Mucosa of stomach (tissue), 1 donor: ENCODE measurements around the gene ZNF470.

Experiments used
- H3K27me3 ChIP-seq: one replicate; pipeline ENCODE4 v1.7.0; 2013; ENCODE audit warnings: mild to moderate bottlenecking, low read length; ENCODE audit not compliant: control insufficient read depth, insufficient read depth
- H3K36me3 ChIP-seq: one replicate; pipeline ENCODE4 v1.7.0; 2013; ENCODE audit warnings: low read length; ENCODE audit not compliant: control insufficient read depth, insufficient read depth
- H3K4me1 ChIP-seq: one replicate; pipeline ENCODE4 v1.7.0; 2013; ENCODE audit warnings: mild to moderate bottlenecking, low read length; ENCODE audit not compliant: control insufficient read depth, insufficient read depth
- H3K4me3 ChIP-seq: one replicate; pipeline ENCODE4 v1.7.0; 2013; ENCODE audit warnings: low read length
- H3K9ac ChIP-seq: one replicate; pipeline ENCODE4 v1.7.0; 2013; ENCODE audit warnings: mild to moderate bottlenecking, low read length, moderate library complexity
- H3K9me3 ChIP-seq: one replicate; pipeline ENCODE4 v1.7.0; 2013; ENCODE audit warnings: mild to moderate bottlenecking, low read length, moderate library complexity; ENCODE audit not compliant: control insufficient read depth
- donor health status: Pancreatic carcinoma.

ZNF470 gene

DNA sequence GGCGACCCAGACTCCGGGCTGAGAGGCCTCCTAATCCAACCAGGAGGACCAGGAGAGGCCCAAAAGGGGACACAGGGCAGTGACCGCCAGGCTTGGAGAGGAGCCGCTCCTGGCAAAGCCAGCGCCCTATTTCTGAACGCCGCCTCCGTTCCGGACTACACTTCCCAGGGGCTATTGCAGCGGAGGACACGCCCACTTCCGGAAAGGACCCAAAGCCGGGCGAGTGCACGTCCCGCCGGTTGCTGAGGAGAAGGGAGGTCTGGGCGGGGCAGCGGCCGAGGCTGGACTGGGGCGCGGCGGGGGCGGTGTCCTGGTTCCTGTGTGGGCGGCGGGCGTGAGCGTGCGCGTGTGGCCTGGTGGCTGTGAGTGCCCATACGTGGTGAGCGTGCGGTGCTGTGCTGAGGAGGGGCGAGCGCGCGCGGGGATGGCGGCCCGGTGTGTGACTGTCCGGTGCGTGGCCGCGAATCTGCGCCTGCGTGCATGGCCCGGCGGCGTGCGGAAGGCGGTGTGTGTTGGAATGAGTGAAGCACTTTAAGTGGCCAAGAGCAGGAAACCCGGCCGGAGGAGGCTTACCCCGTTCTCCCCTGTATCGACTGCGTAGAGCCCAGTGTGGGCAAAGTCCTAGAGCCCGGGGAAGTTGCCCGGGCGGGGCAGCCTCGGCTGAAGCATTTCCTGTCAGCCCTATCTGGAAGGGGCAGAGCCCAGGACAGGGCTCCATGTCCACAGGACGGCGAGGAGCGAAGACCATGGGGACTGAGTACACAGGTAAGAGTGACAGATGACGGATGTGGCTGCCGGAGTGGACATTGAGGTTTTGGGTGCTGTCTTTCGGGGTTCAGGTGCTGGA lies at the start of gene ZNF470:
TSS of gene ZNF470 (plus strand) at position 195 of the 847 bp plus-strand sequence. CDS start 2,844 bp downstream, outside the sequence.
- Histone ChIP-seq H3K4me1 (peaks cover 7% of the 10 kb centered on the region), H3K4me3 (peak within 1 kb of the TSS; percentile 93), H3K27me3 (no peaks in the 10 kb centered on the region), H3K36me3 (no peaks in the 10 kb centered on the region), H3K9ac (peak within 1 kb of the TSS; percentile 79), H3K9me3 (peaks cover 25% of the 10 kb centered on the region)

DNA sequence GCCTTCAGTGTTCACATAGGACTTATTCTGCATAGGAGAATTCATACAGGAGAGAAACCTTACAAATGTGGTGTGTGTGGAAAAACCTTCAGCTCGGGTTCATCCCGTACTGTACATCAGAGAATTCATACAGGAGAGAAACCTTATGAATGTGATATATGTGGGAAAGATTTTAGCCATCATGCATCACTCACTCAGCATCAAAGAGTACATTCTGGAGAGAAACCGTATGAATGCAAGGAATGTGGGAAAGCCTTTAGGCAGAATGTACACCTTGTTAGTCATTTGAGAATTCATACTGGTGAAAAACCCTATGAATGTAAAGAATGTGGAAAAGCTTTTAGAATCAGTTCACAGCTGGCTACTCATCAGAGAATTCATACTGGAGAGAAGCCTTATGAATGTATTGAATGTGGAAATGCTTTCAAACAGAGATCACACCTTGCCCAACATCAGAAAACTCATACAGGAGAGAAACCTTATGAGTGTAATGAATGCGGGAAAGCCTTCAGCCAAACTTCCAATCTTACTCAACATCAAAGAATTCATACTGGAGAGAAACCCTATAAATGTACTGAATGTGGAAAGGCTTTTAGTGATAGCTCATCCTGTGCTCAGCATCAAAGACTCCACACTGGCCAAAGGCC lies 41.9 kb upstream of the ZNF470 start:
- no peaks in the 10 kb centered on the region for H3K4me1 ChIP-seq
- H3K36me3 ChIP-seq = no peaks in the 10 kb centered on the region
- no peaks in the 10 kb centered on the region for H3K27me3 ChIP-seq
- peaks cover 20% of the 10 kb centered on the region for H3K9me3 ChIP-seq
- H3K9ac ChIP-seq = no peak overlapping the region
- H3K4me3 ChIP-seq = no peak overlapping the region

DNA sequence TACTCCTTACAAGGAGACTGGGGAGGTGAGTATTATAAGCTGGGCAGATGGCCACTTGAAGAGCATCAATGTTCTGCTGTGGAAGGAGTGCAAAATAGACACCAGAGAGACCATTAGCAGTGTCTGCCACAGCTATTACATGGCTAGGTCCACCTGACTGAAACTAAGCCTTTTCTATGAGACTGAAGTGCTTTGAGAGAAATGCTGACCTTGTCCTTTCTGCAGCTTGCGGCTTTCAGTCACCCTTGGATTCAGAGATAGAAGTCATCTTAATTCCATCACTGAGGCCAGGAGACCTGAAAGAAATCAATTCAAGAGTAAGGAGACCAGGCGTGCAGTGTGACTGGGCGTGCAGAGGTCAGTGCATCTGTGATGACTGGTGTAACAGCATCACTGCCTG lies 29.8 kb upstream of the ZNF470 start:
- peak overlapping the region; percentile 7 for H3K4me3 ChIP-seq
- H3K9ac ChIP-seq = no peak overlapping the region
- H3K9me3 ChIP-seq = peaks cover 8% of the 10 kb centered on the region
- no peaks in the 10 kb centered on the region for H3K27me3 ChIP-seq
- H3K36me3 ChIP-seq = no peaks in the 10 kb centered on the region
- H3K4me1 ChIP-seq = peaks cover 6% of the 10 kb centered on the region

DNA sequence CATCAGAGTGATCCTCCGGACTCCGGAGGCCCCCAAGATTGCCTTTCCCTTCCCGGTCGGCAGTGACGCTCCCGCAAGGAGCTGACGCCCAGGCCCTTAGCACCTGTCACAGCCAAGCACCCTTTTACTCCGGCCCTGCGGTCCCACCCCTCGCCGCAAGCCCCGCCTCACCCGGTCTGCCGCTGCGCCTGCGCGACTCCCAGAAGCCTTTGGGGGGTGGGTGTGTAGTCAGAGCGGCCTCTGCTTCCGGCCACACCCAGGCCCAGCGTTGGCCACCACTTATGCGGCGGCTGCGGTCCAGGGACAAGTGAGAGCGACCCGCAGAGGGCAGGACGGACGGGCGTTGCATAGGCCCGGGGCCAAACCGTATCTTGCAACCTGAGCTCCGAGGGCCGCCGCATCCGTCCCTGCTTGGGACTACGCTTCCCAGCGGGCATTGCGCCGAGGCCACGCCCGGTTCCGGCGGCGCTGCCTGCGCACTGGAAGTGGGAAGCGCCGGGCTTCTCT lies 29.0 kb upstream of the ZNF470 start:
- no peaks in the 10 kb centered on the region for H3K27me3 ChIP-seq
- H3K36me3 ChIP-seq = no peaks in the 10 kb centered on the region
- H3K4me1 ChIP-seq = peaks cover 6% of the 10 kb centered on the region
- peak overlapping the region; percentile 18 for H3K9ac ChIP-seq
- peaks cover 8% of the 10 kb centered on the region for H3K9me3 ChIP-seq
- H3K4me3 ChIP-seq = peak overlapping the region; percentile 7

DNA sequence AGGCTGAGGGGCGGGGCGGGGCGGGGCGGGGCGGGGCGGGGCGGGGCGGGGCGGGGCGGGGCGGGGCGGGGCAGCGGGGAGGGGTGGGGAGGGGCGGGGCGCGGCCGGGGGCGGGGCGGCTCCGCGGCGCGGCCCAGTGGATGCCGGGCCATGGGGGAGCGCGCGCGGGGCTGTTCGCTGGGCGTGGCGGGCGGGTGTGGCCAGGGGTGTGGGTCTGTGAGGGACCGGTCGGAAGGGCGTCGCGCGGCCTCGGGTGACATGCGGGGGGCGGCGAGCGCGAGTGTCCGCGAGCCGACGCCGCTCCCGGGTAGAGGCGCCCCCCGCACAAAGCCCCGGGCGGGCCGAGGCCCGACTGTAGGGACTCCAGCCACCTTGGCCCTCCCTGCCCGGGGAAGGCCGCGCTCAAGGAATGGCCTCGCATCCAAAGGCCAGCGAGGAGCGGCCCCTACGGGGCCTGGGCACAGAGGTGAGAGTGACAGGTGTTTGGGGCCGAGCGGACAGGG lies 28.5 kb upstream of the ZNF470 start, which contains the start of gene ZFP28:
TSS of gene ZFP28 (plus strand) at position 188 of the 503 bp plus-strand sequence. CDS start at position 259, 71 bp downstream.
- Histone ChIP-seq H3K9ac (peak within 1 kb of the TSS; percentile 18), H3K36me3 (no peaks in the 10 kb centered on the region), H3K4me3 (peak within 1 kb of the TSS; percentile 74), H3K4me1 (peaks cover 6% of the 10 kb centered on the region), H3K9me3 (peaks cover 9% of the 10 kb centered on the region), H3K27me3 (no peaks in the 10 kb centered on the region)

DNA sequence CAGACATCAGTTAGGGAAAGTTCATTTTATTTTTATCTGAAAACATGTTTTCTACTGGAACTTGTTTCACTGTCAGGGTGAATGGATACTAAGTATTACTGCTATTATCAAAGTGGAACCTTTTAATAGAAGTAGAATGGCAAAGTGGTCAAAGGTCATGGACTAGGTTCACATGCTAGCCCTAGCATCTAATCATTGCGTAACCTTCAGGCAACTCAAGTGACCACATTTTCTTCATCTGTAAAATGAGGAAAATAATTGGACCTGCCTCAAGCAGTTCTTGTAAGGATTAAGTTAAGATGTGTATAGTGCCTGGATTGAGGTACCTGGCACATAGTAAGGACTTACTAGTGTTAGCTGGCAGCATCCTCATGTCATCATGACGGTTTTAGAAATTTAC lies 23.5 kb upstream of the ZNF470 start:
- H3K4me1 ChIP-seq = peaks cover 6% of the 10 kb centered on the region
- H3K4me3 ChIP-seq = no peak overlapping the region

DNA sequence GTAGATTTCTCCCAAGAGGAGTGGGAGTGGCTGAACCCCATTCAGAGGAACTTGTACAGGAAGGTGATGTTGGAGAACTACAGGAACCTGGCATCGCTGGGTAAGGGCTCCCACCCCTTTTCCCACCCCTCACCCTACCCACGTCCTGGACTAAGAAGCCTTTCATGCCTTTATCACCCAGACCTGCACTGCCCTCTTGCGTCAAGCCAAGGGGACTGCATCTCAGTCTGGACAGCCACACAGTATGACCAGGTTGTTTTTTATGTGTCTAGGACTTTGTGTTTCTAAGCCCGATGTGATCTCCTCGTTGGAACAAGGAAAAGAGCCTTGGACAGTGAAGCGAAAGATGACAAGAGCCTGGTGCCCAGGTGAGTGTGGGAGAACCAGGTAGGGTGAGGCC lies 19.7 kb upstream of the ZNF470 start:
- Histone ChIP-seq H3K27me3 (no peaks in the 10 kb centered on the region), H3K9ac (no peak overlapping the region), H3K4me3 (no peak overlapping the region), H3K36me3 (peaks cover 11% of the 10 kb centered on the region), H3K9me3 (peaks cover 24% of the 10 kb centered on the region), H3K4me1 (no peaks in the 10 kb centered on the region)

More for the DNA sequence above, 23.5 kb upstream of the ZNF470 start:
- no peaks in the 10 kb centered on the region for H3K36me3 ChIP-seq
- no peak overlapping the region for H3K9ac ChIP-seq
- no peaks in the 10 kb centered on the region for H3K27me3 ChIP-seq
- peaks cover 17% of the 10 kb centered on the region for H3K9me3 ChIP-seq

DNA sequence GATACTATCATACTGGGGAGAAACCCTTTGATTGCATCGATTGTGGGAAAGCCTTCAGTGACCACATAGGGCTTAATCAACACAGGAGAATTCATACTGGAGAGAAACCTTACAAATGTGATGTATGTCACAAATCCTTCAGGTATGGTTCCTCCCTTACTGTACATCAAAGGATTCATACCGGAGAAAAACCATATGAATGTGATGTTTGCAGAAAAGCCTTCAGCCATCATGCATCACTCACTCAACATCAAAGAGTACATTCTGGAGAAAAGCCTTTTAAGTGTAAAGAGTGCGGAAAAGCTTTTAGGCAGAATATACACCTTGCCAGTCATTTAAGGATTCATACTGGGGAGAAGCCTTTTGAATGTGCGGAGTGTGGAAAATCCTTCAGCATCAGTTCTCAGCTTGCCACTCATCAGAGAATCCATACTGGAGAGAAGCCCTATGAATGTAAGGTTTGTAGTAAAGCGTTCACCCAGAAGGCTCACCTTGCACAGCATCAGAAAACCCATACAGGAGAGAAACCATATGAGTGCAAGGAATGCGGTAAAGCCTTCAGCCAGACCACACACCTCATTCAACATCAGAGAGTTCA lies 12.9 kb upstream of the ZNF470 start:
- H3K4me3 ChIP-seq = no peak overlapping the region

DNA sequence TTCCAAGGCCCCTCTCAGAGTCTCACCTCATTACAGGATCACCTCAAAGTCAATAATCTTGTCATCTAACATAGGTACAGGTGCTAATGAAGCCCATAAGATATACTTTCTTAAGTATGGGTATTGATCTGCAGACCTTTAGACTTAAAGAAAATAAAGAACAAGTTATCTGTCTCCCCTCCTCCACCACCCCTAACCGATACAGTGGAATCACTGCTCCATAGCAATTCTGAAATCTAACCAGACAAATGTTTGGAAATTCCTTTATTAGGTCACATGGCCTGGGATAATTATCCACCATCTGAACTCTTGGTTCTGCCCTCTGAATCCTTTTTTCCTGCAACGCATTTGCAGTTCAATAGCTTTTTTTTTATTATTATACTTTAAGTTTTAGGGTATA lies 4.5 kb upstream of the ZNF470 start:
- Histone ChIP-seq H3K9ac (no peak overlapping the region), H3K36me3 (no peaks in the 10 kb centered on the region), H3K4me1 (peaks cover 1% of the 10 kb centered on the region), H3K9me3 (peaks cover 18% of the 10 kb centered on the region), H3K4me3 (no peak overlapping the region), H3K27me3 (no peaks in the 10 kb centered on the region)

More for the DNA sequence above, 12.9 kb upstream of the ZNF470 start:
- no peak overlapping the region for H3K9ac ChIP-seq
- peaks cover 14% of the 10 kb centered on the region for H3K9me3 ChIP-seq
- H3K27me3 ChIP-seq = no peaks in the 10 kb centered on the region
- H3K4me1 ChIP-seq = no peaks in the 10 kb centered on the region
- H3K36me3 ChIP-seq = peaks cover 7% of the 10 kb centered on the region

DNA sequence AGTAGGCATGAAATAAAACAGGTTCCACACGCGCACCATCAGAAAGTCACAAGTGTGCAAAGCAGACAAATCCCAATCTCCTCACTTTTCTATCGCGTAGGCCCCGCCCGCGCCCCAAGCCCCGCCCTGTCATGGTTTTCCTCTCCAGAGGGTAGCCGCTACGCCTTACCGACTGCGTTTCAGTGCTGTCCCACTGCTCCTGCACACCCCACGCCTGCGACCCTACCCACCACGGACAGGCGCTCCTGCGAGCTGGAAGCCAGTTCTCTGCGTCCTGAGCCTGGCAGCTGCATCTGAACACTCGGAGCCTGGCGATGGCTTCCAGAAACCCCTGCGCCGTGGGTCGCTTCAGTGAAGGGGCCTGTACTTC lies 379 bp upstream of the ZNF470 start:
- H3K9me3 ChIP-seq = peaks cover 30% of the 10 kb centered on the region
- no peaks in the 10 kb centered on the region for H3K27me3 ChIP-seq
- H3K4me3 ChIP-seq = peak overlapping the region; percentile 93
- H3K9ac ChIP-seq = peak overlapping the region; percentile 79
- H3K4me1 ChIP-seq = peaks cover 7% of the 10 kb centered on the region
- H3K36me3 ChIP-seq = no peaks in the 10 kb centered on the region

DNA sequence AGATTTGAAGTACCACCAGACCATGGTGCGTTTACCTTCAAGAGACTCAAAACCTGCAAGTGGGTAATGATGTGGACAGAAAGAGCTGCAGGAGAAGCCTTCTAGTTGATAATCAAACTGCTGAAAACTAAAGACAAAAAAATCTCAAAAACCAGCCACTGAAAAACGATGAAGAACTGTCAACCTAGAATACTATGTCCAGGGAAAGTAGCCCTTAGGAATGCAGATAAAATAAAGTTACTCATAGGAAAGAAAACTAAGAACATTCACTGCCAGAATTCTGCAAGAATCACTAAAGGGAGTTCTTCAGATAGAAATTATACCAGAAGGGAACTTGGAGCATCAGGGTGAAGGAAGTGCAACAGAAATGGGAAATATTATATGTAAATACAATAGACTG lies 5.3 kb downstream of the ZNF470 start:
- peaks cover 37% of the 10 kb centered on the region for H3K9me3 ChIP-seq

More for the DNA sequence above, 5.3 kb downstream of the ZNF470 start:
- Histone ChIP-seq H3K4me1 (peaks cover 7% of the 10 kb centered on the region), H3K36me3 (peaks cover 5% of the 10 kb centered on the region), H3K9ac (no peak overlapping the region), H3K27me3 (no peaks in the 10 kb centered on the region), H3K4me3 (no peak overlapping the region)
